ENCODE results near the gene CEL.
"Not testable (repeated sequence)": the region's sequence is repeated elsewhere in the genome, so short reads cannot be mapped to it uniquely, and the experiment has no call there.

CEL gene

DNA sequence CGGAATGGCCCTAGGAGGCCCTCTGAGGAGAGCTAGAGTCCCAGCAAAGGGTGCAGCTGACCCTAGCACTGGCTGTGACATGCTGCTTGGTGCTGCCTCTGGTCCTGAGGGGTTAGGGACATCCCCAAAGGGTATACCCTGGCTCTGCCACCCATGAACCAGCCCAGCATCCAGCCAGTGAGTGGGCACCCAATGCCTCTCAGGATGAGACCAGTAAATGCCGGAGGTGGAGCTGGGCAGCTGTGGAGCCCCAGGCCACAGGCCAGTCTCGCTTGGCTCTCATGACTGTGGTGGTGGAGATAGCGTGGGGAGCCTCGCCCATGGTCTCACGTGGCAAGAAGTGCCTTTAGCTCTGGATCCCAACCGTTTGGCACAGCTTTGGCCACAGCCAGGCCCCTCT, 3.7 kb upstream of the CEL start:
- H3K4me3 ChIP-seq (ENCODE audit: low read length) = no peak overlapping the region
- no peak overlapping the region for H3K27ac ChIP-seq (ENCODE audit: low read length)
- peaks cover 36% of the 10 kb centered on the region for H3K36me3 ChIP-seq (ENCODE audit: control insufficient read depth, low read depth, low read length)
- no peaks in the 10 kb centered on the region for H3K9me3 ChIP-seq (ENCODE audit: control insufficient read depth, low read depth, low read length)
- no peak overlapping the region for H3K9ac ChIP-seq (ENCODE audit: low read length)
- H3K27me3 ChIP-seq (ENCODE audit: control insufficient read depth, insufficient read depth, low read length) = no peaks in the 10 kb centered on the region
- peaks cover 13% of the 10 kb centered on the region for H3K4me1 ChIP-seq (ENCODE audit: control insufficient read depth, low read depth, low read length)

- peaks cover 13% of the 10 kb centered on the region for H3K4me1 ChIP-seq (ENCODE audit: control insufficient read depth, low read depth, low read length)
- no peaks in the 10 kb centered on the region for H3K27me3 ChIP-seq (ENCODE audit: control insufficient read depth, insufficient read depth, low read length)
- no peak overlapping the region for H3K27ac ChIP-seq (ENCODE audit: low read length)
- no peak overlapping the region for H3K4me3 ChIP-seq (ENCODE audit: low read length)
- H3K36me3 ChIP-seq (ENCODE audit: control insufficient read depth, low read depth, low read length) = peaks cover 34% of the 10 kb centered on the region
- no peak overlapping the region for H3K9ac ChIP-seq (ENCODE audit: low read length)
- H3K9me3 ChIP-seq (ENCODE audit: control insufficient read depth, low read depth, low read length) = no peaks in the 10 kb centered on the region
These were observed 3.0 kb upstream of the CEL start for GRCh38 chr9:133058550-133059320.

DNA sequence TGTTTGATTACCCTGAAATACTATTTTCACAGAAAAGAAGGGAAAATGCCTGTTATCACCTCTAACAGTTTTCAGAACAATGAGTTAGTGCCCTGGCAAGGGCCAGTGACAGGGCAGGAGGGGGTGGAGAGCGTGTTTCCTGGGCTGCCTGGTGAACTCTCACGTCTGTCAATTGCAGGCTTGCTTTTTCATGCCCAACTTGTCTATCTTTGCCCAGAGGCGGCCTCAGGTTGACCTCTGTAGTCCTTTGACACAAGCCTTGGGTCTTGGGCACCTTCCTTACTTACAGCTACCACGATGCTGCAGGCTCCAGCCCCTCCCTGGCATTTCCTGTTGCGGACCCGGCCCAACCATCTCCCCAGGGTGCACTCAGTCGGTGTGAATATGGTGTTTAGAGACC, 2.2 kb upstream of the CEL start:
- Histone ChIP-seq H3K27me3 (ENCODE audit: control insufficient read depth, insufficient read depth, low read length) (no peaks in the 10 kb centered on the region), H3K9me3 (ENCODE audit: control insufficient read depth, low read depth, low read length) (no peaks in the 10 kb centered on the region), H3K9ac (ENCODE audit: low read length) (no peak overlapping the region), H3K27ac (ENCODE audit: low read length) (no peak overlapping the region), H3K36me3 (ENCODE audit: control insufficient read depth, low read depth, low read length) (peaks cover 26% of the 10 kb centered on the region), H3K4me1 (ENCODE audit: control insufficient read depth, low read depth, low read length) (peaks cover 13% of the 10 kb centered on the region), H3K4me3 (ENCODE audit: low read length) (no peak overlapping the region)

DNA sequence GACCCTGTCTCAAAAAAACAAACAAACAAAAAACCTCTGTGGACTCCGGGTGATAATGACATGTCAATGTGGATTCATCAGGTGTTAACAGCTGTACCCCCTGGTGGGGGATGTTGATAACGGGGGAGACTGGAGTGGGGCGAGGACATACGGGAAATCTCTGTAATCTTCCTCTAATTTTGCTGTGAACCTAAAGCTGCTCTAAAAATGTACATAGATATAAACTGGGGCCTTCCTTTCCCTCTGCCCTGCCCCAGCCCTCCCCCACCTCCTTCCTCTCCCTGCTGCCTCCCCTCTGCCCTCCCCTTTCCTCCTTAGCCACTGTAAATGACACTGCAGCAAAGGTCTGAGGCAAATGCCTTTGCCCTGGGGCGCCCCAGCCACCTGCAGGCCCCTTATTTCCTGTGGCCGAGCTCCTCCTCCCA, 1.4 kb upstream of the CEL start:
- peaks cover 20% of the 10 kb centered on the region for H3K36me3 ChIP-seq (ENCODE audit: control insufficient read depth, low read depth, low read length)
- no peak overlapping the region for H3K9ac ChIP-seq (ENCODE audit: low read length)
- no peaks in the 10 kb centered on the region for H3K27me3 ChIP-seq (ENCODE audit: control insufficient read depth, insufficient read depth, low read length)
- no peak overlapping the region for H3K27ac ChIP-seq (ENCODE audit: low read length)
- H3K4me3 ChIP-seq (ENCODE audit: low read length) = no peak overlapping the region
- H3K9me3 ChIP-seq (ENCODE audit: control insufficient read depth, low read depth, low read length) = no peaks in the 10 kb centered on the region
- peaks cover 13% of the 10 kb centered on the region for H3K4me1 ChIP-seq (ENCODE audit: control insufficient read depth, low read depth, low read length)

DNA sequence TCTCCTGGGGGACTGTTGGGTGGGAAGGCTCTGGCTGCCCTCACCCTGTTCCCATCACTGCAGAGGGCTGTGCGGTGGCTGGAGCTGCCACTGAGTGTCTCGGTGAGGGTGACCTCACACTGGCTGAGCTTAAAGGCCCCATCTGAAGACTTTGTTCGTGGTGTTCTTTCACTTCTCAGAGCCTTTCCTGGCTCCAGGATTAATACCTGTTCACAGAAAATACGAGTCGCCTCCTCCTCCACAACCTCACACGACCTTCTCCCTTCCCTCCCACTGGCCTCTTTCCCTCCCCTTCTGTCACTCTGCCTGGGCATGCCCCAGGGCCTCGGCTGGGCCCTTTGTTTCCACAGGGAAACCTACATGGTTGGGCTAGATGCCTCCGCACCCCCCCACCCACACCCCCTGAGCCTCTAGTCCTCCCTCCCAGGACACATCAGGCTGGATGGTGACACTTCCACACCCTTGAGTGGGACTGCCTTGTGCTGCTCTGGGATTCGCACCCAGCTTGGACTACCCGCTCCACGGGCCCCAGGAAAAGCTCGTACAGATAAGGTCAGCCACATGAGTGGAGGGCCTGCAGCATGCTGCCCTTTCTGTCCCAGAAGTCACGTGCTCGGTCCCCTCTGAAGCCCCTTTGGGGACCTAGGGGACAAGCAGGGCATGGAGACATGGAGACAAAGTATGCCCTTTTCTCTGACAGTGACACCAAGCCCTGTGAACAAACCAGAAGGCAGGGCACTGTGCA, 590 bp upstream of the CEL start:
- not testable (repeated sequence) for H3K9me3 ChIP-seq (ENCODE audit: control insufficient read depth, low read depth, low read length); H3K27me3 ChIP-seq (ENCODE audit: control insufficient read depth, insufficient read depth, low read length); H3K9ac ChIP-seq (ENCODE audit: low read length); H3K4me3 ChIP-seq (ENCODE audit: low read length); H3K27ac ChIP-seq (ENCODE audit: low read length)
- H3K4me1 ChIP-seq (ENCODE audit: control insufficient read depth, low read depth, low read length) = peaks cover 13% of the 10 kb centered on the region
- peaks cover 14% of the 10 kb centered on the region for H3K36me3 ChIP-seq (ENCODE audit: control insufficient read depth, low read depth, low read length)

DNA sequence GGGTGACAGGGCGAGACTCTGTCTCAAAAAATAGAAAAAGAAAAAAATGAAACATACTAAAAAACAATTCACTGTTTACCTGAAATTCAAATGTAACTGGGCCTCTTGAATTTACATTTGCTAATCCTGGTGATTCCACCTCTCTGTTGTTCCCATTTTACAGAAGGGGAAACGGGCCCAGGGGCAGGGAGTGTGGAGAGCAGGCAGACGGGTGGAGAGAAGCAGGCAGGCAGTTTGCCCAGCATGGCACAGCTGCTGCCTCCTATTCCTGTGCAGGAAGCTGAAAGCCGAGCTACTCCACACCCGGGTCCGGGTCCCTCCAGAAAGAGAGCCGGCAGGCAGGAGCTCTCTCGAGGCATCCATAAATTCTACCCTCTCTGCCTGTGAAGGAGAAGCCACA, 788 bp downstream of the CEL start:
- not testable (repeated sequence) for H3K36me3 ChIP-seq (ENCODE audit: control insufficient read depth, low read depth, low read length); H3K9me3 ChIP-seq (ENCODE audit: control insufficient read depth, low read depth, low read length); H3K27ac ChIP-seq (ENCODE audit: low read length); H3K9ac ChIP-seq (ENCODE audit: low read length); H3K4me3 ChIP-seq (ENCODE audit: low read length); H3K27me3 ChIP-seq (ENCODE audit: control insufficient read depth, insufficient read depth, low read length)
- H3K4me1 ChIP-seq (ENCODE audit: control insufficient read depth, low read depth, low read length) = peaks cover 13% of the 10 kb centered on the region

- Histone ChIP-seq H3K27ac (ENCODE audit: low read length) (no peak overlapping the region), H3K9me3 (ENCODE audit: control insufficient read depth, low read depth, low read length) (no peaks in the 10 kb centered on the region), H3K4me3 (ENCODE audit: low read length) (no peak overlapping the region), H3K36me3 (ENCODE audit: control insufficient read depth, low read depth, low read length) (peaks cover under 1% of the 10 kb centered on the region), H3K4me1 (ENCODE audit: control insufficient read depth, low read depth, low read length) (peaks cover 13% of the 10 kb centered on the region), H3K9ac (ENCODE audit: low read length) (no peak overlapping the region), H3K27me3 (ENCODE audit: control insufficient read depth, insufficient read depth, low read length) (no peaks in the 10 kb centered on the region)
These were observed 1.3 kb downstream of the CEL start for GRCh38 chr9:133063159-133063499.

- Histone ChIP-seq H3K9ac (ENCODE audit: low read length) (no peak overlapping the region), H3K9me3 (ENCODE audit: control insufficient read depth, low read depth, low read length) (no peaks in the 10 kb centered on the region), H3K4me1 (ENCODE audit: control insufficient read depth, low read depth, low read length) (peaks cover 13% of the 10 kb centered on the region), H3K4me3 (ENCODE audit: low read length) (no peak overlapping the region), H3K27me3 (ENCODE audit: control insufficient read depth, insufficient read depth, low read length) (no peaks in the 10 kb centered on the region), H3K27ac (ENCODE audit: low read length) (no peak overlapping the region), H3K36me3 (ENCODE audit: control insufficient read depth, low read depth, low read length) (no peaks in the 10 kb centered on the region)
These were observed 1.9 kb downstream of the CEL start for GRCh38 chr9:133063500-133064231.

DNA sequence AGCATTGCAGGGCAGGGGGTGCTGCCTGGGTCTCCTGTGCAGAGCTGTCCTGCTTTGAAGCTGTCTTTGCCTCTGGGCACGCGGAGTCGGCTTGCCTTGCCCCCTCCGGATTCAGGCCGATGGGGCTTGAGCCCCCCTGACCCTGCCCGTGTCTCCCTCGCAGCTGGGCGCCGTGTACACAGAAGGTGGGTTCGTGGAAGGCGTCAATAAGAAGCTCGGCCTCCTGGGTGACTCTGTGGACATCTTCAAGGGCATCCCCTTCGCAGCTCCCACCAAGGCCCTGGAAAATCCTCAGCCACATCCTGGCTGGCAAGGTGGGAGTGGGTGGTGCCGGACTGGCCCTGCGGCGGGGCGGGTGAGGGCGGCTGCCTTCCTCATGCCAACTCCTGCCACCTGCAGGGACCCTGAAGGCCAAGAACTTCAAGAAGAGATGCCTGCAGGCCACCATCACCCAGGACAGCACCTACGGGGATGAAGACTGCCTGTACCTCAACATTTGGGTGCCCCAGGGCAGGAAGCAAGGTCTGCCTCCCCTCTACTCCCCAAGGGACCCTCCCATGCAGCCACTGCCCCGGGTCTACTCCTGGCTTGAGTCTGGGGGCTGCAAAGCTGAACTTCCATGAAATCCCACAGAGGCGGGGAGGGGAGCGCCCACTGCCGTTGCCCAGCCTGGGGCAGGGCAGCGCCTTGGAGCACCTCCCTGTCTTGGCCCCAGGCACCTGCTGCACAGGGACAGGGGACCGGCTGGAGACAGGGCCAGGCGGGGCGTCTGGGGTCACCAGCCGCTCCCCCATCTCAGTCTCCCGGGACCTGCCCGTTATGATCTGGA, 2.7 kb downstream of the CEL start:
- H3K9ac ChIP-seq (ENCODE audit: low read length) = no peak overlapping the region
- no peaks in the 10 kb centered on the region for H3K9me3 ChIP-seq (ENCODE audit: control insufficient read depth, low read depth, low read length)
- no peaks in the 10 kb centered on the region for H3K27me3 ChIP-seq (ENCODE audit: control insufficient read depth, insufficient read depth, low read length)
- no peak overlapping the region for H3K27ac ChIP-seq (ENCODE audit: low read length)
- no peaks in the 10 kb centered on the region for H3K36me3 ChIP-seq (ENCODE audit: control insufficient read depth, low read depth, low read length)
- no peak overlapping the region for H3K4me3 ChIP-seq (ENCODE audit: low read length)
- peaks cover 9% of the 10 kb centered on the region for H3K4me1 ChIP-seq (ENCODE audit: control insufficient read depth, low read depth, low read length)

DNA sequence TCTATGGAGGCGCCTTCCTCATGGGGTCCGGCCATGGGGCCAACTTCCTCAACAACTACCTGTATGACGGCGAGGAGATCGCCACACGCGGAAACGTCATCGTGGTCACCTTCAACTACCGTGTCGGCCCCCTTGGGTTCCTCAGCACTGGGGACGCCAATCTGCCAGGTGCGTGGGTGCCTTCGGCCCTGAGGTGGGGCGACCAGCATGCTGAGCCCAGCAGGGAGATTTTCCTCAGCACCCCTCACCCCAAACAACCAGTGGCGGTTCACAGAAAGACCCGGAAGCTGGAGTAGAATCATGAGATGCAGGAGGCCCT, 3.2 kb downstream of the CEL start:
- H3K4me1 ChIP-seq (ENCODE audit: control insufficient read depth, low read depth, low read length) = peaks cover 4% of the 10 kb centered on the region
- no peak overlapping the region for H3K4me3 ChIP-seq (ENCODE audit: low read length)
- no peaks in the 10 kb centered on the region for H3K36me3 ChIP-seq (ENCODE audit: control insufficient read depth, low read depth, low read length)
- no peak overlapping the region for H3K9ac ChIP-seq (ENCODE audit: low read length)
- no peaks in the 10 kb centered on the region for H3K9me3 ChIP-seq (ENCODE audit: control insufficient read depth, low read depth, low read length)
- H3K27ac ChIP-seq (ENCODE audit: low read length) = no peak overlapping the region
- H3K27me3 ChIP-seq (ENCODE audit: control insufficient read depth, insufficient read depth, low read length) = no peaks in the 10 kb centered on the region

Measured in iPS-18a (cell line).